ENCODE results near the gene SNX24. TPM values are rescaled to one million over a fixed set of nuclear protein-coding genes. Genes with fewer than 3 reads are reported as not detected.
A peak's percentile ranks its signal among the peaks of the same experiment; 100 is the strongest.
"Not testable (repeated sequence)": the region's sequence is repeated elsewhere in the genome, so short reads cannot be mapped to it uniquely, and the experiment has no call there.

The SNX24 gene
- total RNA-seq, 1 donor, result 0.54 TPM

DNA sequence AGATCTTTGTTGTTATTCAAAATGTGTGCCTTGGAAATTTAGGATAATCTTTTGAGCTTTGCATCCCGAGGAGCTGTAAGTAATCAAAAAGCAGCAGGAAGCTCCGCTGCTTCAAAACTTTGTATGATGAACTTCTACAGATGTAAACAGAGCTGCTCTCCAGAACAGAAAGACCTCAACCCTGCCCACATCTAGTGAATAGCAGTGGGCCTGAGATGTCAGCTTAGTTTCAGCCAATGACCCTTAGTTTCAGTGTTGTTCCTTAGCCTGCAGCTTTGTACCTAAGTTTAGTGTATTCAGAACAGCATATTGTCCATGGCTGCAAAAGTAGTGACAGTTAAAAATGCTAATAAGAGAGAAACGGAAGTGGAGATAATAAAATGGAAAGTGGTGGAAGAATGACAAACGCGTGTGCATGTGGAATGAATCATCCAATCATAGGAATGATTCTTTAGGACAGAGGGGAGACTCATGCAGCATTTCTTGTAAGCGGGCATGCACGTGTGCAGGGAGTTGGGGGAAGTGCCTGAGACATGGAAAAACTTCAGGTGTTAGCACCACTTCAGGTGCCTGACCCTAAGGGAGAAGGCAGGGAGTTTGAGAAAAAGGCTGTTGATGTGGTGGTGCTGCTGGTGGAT lies 24.9 kb downstream of the SNX24 start:
- DNase-seq (ENCODE audit: low read depth in 2 of 3, low spot score in 2 of 3), result no peak

DNA sequence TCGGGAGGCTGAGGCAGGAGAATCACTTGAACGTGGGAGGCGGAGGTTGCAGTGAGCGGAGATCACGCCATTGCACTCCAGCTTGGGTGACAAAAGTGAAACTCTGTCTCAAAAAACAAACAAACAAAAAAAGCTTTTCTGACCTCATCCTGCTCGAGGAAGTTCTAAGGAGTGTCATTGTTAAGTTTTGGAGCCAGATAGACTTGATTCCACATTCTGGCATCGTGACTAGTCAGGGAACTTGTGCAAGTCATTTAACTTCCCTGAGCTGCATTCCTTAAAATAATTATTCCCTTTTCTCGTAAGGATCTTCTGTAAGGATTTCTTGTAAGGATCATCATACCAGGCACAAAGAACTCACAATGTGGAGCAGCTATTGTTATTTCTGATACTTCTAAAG lies 26.2 kb downstream of the SNX24 start:
- no peak for DNase-seq (ENCODE audit: low read depth in 2 of 3, low spot score in 2 of 3)

DNA sequence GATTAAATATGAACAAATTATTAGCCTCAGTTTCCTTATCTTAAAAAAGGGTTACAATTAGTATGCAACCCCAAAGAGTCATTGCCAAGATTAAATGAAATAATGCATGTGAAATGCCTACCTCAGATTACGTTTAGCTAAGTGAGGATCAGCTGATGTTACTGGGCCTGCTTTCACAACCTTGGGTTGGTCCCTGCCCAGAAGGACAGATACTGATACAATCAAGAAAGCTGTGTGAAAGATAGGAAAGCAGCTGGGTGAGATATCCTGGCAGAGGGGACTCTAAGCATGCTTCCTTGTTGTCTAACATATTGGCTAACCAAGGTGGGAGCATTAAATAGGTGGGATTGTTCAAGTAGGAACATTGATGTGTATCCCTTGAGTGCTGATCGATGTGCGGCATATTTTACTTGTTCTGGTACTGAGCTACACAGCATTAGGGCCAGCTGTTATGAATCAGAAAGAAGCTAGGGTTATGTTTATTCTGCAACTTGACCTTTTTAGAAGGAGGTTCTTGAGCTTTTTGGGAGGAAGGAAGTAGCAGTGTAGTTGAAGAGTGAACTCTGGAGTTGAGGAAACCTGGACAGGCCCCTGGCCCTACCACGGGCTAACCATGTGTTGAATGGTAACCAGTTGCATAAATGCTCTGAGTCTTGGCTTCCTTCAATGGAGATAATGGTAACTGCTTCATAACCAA lies 28.9 kb downstream of the SNX24 start:
- DNase-seq (ENCODE audit: low read depth in 2 of 3, low spot score in 2 of 3), result no peak

DNA sequence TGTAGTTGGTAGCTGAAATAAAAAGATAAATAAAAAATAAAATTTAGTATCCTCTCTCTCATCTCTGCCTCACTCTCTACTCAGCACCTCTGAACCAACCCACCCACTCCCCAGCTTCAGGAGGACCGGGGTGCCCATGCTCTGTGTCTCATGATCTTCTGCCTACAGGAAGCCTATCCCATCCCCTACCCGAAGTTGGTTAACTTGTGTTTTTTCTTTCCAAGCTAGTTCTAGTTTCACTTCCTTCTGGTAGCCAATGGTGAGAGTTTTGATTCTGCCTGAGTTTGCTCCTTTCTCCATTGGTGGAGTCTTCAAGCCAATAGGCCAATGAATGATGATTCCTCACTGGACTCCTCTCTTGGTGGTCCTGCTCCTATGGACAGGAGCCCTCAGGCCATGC lies 32.1 kb downstream of the SNX24 start:
- no peak for DNase-seq (ENCODE audit: low read depth in 2 of 3, low spot score in 2 of 3)

DNA sequence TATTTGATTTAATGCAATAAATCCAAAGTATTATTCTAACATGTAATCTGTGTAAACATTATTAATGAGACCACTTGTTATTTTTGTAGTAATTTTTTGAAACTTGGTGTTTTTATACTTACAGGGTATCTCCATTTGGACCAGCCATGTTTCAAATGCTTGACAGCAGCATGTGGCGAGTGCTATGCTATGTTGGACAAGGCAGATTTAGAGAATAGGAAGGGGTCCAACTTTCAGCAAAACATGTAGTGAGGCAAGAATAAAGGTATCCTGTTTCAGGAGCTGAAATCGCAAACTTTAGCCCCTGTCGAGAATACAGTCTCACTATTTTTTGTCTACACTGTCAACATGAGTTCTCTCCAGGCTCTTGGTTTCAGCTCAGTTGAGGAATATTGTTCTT lies 33.7 kb downstream of the SNX24 start:
- DNase-seq (ENCODE audit: low read depth in 2 of 3, low spot score in 2 of 3), result no peak

DNA sequence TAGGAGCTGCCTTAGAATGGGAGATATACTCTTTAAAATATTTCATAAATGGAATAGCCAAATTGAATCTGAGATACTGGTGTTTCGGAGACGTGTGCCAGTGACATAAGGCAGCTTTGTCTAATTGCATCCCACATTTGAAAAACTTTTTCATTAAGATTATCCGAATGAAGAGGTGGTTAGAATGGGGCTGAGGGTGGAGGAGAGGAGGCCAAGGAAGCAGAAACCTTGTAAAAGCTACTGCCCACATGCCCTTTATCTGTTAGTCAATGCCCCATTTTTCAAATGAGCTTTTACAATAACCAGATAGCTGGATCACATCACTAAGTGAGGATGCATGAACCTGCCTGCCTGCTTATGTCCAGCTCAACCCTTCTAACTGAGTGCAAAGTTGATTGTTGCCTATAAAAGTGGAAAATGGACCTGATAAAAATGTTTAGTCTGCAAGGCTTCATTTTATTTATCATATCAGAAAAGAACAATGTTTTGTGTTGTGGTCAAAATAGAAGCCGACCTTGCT lies 34.8 kb downstream of the SNX24 start:
- no peak for DNase-seq (ENCODE audit: low read depth in 2 of 3, low spot score in 2 of 3)

DNA sequence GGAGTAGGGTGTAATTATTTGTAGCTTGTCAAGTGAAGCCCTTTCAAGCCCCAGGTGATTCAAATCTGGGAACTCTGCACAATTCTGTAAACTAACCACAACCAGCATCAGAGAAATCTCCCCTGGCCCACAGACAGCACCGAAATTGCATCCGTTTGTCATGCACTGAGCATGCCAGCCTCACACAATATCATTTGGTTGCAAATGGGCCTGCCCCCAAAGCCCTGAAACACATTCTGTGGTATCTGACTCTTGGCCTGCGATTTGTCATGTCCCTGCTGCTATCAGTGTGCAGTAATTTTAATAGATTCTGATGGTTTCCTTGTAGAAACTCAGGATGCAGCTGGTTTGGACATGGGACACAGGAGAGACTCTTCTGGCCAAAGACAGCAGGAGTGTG lies 35.3 kb downstream of the SNX24 start:
- DNase-seq (ENCODE audit: low read depth in 2 of 3, low spot score in 2 of 3), result no peak

DNA sequence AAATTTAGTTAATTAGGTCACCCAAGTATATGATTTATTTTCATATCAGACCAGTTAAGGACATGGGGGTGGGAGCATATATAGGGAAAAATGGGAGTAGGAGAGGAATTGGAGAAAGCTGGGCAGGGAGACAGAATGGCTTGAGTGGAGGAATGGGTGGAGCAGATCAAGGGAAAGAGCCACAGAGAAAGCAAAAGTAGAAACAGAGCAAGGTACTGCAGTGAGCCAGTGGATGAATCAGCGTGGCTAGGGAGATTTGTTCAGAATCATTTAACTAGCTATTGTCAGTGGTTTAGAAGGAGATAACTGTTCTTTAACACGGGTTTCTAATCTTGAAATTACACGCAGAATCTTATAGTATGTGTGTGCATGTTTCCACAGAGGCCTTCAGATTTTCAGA lies 37.4 kb downstream of the SNX24 start:
- DNase-seq (ENCODE audit: low read depth in 2 of 3, low spot score in 2 of 3), result no peak

DNA sequence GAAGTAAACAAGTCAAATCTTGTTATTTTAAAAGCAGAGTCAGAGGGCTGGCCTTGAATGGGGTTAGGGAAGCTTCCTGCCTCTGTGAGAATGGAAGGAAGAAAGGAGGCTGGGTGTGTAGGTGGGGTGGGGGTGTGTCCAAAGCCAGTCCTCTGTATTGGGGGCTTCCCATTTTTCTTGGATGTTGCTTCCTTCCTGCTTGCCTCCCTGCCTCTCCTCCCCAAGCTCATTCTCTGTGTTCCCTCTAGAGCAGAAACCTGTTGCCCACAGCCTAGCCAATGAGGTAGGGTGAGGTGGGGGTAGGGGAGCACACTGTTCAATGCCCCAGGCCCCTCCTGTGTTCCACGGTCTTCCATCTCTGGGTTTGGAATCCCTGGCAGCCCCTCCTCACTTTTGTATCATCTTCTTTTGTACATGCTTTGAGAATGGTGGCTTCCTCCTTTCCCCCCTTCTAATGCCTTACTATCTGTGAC lies 39.7 kb downstream of the SNX24 start:
- DNase-seq (ENCODE audit: low read depth in 2 of 3, low spot score in 2 of 3), result no peak

DNA sequence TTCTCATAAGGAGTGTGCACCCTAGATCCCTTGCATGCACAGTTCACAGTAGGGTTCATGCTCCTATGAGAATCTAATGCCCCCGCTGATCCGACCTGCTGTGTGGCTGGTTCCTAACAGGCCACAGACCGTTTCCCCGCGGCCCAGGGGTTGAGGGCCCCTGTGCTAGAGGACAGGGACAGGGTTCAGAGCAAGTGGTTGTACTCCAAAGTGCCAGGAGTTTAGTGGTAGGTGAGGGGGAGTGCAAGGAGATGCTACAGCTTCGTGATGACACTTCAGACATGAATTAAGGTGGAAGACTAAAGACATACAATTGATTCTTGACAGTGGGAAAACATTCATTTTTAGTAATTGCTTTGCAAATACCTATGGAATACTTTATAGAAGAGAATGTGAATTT lies 40.5 kb downstream of the SNX24 start:
- DNase-seq (ENCODE audit: low read depth in 2 of 3, low spot score in 2 of 3), result no peak

DNA sequence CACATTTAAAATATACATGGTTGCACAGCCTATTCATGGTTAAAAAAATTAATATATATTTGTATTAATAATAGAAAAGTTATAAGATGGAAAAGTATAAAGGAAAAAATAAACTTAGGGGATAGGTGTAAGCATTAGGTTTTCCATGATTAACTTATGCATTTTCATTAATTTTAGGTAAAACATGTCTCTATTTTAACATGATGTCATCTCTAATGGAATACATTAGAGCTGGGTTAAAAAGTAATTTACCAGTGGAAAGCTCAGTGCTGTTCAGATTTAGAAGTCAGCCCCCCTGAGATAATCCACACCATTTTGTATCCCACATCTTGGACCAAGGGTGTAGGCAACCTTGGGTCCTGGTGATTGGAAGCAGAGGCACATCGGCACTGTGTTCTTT lies 49.7 kb downstream of the SNX24 start:
- DNase-seq (ENCODE audit: low read depth in 2 of 3, low spot score in 2 of 3), result no peak

DNA sequence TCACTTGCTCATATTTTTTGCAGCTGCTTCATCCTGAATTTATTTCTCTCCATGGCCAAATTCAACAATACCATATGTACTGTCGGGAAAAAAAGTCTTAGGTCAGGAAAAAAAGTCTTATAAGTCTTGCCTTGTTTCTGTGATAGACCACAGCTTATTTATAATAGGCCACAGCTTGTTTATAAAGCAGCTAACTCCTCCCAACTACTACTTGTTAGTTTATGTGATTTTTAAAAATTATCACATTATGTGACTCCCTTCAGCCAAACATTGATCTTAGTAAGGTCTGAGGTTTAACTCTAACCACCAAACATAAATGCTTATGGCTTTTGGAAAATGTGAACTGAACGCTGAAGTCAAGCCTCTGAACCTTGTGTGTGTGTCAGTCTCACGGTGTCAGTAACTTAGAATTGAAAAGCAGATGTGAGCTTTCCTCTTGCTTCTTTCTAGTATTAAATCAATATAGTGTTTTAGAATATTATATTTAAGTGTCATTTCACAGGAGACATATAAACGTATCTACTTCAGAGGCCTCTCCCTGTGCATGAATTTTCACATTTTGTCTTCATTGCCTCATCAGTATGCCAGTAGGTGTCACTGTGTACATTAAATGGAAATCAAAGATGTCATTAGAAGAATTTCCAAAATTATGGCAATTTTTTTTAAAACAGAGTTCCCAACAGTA lies 51.3 kb downstream of the SNX24 start:
- peak in 2 of 3 donors; percentile 5 to 42 for DNase-seq (ENCODE audit: low read depth in 2 of 3, low spot score in 2 of 3)

DNA sequence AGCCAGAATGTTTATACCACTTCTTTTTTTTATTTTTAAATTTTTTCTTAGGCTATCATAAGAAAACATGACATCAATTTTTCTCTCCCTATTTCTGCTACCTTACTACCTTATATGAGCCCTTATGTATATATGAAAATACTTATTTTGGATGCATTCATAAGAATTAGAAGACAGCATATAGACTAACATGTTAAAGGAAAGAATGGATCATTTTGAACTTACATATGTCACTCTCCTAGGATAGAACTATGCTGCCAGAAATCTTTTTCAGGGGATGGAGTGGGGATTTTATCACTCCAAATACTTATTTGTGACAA lies 51.8 kb downstream of the SNX24 start:
- DNase-seq (ENCODE audit: low read depth in 2 of 3, low spot score in 2 of 3), result no peak

DNA sequence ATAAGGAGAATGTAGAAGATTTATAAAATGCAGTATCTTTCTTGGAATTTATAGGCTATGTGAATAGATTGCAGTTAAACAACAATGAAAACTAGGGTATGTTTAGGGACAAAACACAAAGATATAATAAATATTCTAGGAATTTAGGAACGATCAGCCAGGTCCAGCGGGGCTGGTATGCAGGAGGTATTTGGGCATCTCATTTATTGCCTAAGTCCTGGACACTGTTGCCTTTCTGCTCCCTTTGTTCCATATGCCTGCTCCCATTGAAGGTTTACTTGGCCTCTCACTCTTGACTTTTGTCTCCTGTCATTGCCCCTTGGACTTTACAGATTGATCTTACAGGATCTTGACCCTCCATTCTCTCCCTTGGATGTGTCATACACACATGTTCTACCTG lies 55.9 kb downstream of the SNX24 start:
- DNase-seq (ENCODE audit: low read depth in 2 of 3, low spot score in 2 of 3), result no peak

DNA sequence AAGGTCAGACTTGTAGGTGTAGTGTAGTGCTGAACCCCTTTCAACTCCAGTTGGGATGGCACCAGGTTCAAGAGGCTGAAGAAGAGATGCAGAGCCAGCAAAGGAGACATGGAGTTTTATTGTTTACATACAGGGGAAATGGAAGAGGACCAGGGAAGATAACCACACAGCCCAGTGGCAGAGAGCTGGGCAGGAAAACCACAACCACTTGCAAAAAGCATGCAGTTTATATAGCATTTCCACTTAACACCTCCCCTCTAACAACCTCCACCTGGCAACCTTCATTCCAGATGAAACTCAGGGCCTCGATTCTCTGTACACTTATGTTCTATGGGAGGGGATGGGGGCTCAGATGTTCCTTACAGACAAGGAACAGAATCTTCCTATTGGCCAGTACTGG lies 56.9 kb downstream of the SNX24 start:
- peak in 1 of 3 donors; percentile 10 for DNase-seq (ENCODE audit: low read depth in 2 of 3, low spot score in 2 of 3)

DNA sequence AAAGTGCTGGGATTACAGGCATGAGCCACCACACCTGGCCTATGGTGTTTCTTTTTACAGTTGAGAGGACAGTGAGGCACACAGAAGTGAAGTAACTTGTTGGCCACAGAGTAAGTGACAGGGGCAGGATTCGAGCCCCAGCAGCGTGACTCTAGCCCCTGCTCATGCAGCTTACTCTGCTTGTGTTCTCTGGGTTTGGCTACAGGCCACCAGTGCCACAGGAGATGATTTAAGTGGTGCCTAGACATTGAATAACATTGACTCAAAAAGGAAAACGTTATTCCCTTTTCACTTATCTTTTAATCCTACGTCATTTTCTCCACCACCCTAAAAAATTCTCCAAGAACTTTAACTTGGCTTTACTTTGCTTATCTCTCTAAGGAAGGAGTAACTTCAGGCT lies 61.4 kb downstream of the SNX24 start:
- no peak for DNase-seq (ENCODE audit: low read depth in 2 of 3, low spot score in 2 of 3)

DNA sequence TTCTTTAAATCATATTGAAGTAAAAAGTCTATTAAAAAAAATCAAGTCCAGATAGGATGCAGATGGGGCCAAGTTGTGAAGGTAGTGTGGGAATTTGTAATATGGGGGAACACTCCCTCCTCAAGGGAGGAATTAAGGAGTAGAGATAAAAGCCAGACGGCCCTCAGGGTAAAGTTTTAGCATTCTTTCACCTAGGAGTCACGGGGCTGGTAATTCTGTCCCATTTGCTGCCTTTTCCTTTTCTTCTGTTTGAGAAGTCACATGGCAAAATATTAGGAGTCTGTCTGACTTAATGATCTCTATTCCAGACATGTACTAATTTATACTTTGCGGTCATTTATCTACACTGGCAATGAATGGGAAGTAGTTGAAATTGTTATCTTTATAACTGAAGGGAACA lies 61.9 kb downstream of the SNX24 start:
- DNase-seq (ENCODE audit: low read depth in 2 of 3, low spot score in 2 of 3), result no peak

DNA sequence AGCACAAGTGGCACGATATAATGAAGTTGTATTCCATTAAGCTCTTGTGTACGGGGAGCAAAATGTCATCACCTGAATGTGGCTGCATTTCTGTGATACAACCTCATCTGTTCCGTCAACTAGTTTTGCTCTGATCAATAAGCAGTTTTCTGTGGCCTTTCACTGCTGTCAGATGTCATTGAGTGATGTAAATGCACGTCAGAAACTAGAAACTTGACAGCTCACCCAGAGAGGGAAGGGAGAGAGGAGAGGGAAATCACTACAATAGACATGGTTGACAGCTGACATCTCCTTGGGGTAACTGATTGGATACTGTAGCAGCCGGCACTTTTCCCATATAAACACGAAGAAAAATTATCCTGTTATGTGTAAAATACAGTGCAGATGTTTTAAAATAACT lies 62.7 kb downstream of the SNX24 start:
- no peak for DNase-seq (ENCODE audit: low read depth in 2 of 3, low spot score in 2 of 3)

DNA sequence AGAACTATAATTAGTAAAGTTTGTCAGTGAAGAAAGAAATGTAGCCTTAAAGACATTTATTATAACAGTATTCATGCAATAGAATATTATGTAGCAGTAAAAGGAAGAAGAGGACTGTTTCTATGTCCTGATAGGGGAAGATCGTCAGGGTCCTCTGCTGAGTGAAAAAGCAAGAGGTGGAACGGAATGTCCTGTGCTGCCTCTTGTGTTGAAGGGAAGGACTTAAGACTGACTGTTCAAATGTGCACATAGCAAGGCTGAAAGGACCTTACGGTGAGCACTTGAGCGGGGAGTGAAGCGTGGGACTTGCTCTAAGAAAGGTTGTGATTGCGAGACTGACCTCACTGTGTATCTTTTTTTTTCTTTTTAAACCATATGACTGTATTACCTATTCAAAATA lies 63.2 kb downstream of the SNX24 start:
- no peak for DNase-seq (ENCODE audit: low read depth in 2 of 3, low spot score in 2 of 3)

DNA sequence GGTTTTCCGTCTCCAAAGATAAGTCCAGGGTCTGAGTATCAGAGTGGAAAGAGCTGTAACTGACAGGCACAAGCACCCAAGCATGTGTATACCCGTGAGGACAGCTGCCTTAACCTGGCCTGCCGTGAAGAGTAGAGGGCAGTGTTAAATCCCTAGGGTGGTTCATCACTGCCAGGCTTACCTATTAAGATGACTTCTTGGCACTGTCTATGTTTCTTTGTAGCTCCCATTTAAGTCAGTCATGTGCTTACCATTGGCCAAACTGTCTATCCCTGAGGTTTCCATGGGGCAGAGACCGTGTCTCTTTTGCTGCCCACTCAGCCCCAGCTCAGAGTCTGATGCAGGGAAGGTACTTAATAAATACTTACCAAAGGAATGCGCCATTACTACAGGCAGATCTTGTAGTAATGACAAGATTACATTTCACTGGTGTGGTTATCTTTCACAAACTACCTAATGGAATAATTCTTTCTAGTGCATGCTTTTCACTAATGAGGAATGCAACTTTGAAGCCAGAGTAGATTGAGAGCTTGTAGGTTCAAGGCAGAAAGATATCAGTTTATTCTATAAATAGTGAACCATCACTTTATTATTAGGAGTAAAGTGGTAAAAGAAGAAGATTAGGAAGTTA lies 64.2 kb downstream of the SNX24 start:
- DNase-seq (ENCODE audit: low read depth in 2 of 3, low spot score in 2 of 3), result no peak

DNA sequence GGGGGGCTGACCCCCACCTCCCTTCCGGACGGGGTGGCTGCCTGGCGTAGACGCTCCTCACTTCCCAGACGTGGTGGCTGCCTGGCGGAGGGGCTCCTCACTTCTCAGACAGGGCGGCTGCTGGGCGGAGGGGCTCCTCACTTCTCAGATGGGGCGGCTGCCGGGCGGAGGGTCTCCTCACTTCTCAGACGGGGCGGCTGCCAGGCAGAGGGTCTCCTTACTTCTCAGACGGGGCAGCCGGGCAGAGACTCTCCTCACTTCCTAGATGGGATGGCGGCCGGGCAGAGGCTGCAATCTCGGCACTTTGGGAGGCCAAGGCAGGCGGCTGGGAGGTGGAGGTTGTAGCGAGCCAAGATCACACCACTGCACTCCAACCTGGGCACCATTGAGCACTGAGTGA lies 68.0 kb downstream of the SNX24 start:
- not testable (repeated sequence) for DNase-seq (ENCODE audit: low read depth in 2 of 3, low spot score in 2 of 3)
